GM12873 (cell line): ENCODE data around the gene AVPR2.

ENCODE experiments used
- TF ChIP-seq, protein P1 (sequence below): IDR thresholded peaks from 2 replicates; pipeline ENCODE4 v1.5.1; 2012; ENCODE audit warnings: low read depth, mild to moderate bottlenecking, moderate library complexity, low read length, control low read depth; ENCODE audit not compliant: insufficient read depth; ENCODE audit errors: missing control alignments

Gene AVPR2

DNA sequence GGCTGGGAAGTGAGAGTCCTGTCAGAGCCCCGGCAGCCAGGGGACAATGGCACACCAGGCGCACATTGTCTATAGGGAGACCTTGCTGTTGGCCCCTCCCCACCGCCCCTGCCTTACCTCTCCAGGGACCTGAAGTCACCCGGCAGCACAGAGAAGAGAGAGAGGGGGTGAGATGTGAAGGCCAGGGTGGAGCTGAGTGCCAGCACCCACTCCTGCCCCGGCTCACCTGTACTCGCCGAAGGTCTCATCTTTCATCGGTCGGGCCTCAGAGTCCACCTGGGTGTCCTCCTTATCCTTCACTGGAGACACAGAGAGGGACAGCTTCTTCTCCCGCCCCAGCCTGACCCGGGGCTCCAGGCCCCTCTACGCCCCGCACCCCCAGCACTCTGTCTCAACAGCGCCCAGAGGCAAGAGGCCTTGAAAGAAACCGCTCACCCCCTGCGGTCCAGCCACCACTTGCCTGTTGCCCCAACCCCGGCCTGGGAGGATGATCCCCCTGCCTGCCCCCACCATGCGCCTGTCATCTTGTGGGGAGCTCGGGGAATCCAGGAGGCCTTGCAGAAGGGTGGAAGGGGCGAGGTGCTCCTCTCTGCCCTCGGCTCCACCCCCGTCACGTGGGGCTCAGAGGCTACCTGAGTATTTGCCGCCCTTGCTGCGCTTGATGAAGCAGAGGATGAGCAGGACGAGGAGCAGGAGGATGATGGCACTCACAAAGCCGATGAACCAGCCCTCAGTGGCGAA, 41.1 kb upstream of the AVPR2 start:
- TF ChIP-seq, protein P1, sequence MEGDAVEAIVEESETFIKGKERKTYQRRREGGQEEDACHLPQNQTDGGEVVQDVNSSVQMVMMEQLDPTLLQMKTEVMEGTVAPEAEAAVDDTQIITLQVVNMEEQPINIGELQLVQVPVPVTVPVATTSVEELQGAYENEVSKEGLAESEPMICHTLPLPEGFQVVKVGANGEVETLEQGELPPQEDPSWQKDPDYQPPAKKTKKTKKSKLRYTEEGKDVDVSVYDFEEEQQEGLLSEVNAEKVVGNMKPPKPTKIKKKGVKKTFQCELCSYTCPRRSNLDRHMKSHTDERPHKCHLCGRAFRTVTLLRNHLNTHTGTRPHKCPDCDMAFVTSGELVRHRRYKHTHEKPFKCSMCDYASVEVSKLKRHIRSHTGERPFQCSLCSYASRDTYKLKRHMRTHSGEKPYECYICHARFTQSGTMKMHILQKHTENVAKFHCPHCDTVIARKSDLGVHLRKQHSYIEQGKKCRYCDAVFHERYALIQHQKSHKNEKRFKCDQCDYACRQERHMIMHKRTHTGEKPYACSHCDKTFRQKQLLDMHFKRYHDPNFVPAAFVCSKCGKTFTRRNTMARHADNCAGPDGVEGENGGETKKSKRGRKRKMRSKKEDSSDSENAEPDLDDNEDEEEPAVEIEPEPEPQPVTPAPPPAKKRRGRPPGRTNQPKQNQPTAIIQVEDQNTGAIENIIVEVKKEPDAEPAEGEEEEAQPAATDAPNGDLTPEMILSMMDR = no peak

DNA sequence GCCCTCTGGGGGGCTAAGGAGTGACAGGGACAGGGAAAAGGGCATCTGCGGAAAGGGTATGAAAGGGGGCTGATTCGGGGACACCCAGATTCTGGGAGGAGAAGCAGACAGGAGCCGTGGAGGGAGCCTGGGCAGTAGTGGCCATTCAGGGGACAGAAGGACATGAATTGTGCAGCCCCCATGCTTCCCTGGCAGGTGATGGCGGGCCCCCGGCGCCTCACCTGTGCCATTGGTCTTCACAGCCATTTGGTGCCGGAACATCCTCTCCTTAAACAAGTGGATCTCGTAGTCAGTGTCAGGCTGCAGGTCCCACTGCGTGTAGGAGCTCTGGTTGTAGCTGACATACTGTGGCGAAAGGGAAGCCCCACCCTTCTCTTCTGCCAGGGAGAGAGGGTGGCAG, 40.4 kb upstream of the AVPR2 start:
- TF ChIP-seq, protein P1 = no peak

DNA sequence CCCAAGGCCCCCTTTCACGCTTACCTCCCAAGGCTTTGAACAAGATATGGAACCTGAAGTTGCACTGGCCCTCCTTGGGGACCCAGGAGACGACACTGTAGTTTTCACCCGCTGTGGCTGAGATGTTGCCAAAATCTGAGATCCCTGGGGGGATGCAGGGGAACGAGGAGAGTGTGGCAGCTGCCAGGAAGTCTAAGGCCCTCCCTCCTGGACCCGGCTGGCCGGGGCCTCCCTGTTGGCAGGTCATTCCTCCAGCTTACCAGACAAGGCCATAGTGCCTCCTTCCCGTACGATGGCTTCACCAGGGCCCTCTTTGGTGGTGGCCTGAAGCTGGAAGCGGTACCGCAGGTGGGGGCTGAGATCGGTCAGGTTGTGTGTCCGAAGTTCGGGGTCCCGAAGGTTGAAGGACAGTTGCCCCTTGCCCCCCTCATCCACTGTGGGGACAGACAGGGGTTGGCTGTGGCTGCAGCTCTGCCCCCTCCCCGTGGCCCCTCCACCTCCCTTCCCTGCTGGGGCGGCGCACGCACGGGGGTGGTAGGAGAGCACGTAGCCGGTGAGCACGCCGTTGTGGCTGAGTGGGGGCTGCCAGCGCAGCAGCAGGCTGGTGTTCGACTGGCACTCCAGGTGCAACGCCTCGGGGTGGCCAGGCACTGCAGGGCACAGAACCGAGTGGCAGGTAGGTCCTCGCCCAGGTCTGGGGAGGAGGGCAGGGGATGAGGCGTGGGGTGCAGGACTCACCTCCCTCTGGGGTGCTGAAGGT, 39.7 kb upstream of the AVPR2 start:
- TF ChIP-seq, protein P1 = no peak

DNA sequence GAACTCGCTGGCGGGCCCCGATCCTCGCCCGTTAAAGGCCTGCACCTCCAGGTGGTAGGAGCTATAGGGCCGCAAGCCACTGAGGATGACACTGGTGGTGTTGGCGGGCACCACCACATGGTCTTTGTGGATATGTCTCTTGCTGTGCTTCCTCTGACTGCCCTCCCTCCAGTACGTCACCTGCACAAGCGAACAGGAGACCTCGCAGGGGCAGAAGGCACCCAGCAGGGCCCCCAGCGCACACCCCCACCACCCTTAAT, 39.2 kb upstream of the AVPR2 start:
- TF ChIP-seq, protein P1 = no peak

DNA sequence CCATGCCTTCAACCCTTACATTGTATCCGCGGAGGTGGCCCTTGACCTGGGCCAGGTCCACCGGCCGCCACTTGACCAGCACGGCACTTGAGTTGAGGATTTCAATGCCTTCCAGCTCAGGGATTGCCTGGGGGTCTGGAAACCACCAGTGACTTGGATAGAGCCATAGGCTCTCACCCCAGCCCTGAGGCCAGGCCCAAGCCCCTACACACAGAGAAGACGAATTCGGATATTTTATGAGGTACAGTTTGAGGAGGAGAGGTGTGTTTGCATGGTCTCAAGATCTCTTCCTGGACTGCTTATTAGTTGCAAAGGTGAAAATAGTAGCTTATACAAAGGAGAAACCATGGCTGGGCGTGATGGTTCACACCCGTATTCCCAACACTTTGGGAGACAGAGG, 38.8 kb upstream of the AVPR2 start:
- TF ChIP-seq, protein P1 = no peak

DNA sequence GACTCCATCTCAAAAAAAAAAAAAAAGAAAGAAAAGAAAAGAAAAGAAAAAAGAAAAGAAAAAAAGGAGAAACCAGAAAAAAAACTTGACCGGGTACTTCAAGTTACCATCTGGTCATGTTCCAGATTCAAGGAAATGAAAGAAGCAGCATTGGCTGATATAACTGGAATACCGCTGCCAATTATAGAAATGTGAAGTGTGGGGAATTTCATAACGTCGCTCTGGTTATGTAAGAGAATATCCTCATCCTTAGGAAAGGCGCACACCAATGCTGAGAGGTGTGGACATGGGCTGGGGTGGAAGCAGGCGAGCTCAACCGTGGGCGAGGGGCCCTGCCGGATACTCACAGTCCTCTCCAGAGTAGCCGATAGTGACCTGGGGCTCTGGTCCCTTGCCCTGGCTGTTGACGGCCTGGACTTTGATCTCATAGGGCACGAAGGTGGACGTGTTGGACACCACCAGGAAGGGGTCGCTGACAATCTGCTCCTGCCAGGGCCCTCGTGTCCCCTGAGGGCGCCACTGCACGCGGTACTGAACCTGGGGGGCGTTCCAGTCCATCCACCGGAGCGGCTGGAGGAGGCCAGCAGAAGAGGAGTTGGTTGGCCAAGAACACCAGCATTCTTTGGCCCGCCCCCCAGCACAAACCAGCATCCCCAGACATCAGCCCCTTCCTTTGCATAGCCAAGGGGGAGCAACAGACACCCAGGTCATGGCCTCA, 38.0 kb upstream of the AVPR2 start:
- TF ChIP-seq, protein P1 = no peak

DNA sequence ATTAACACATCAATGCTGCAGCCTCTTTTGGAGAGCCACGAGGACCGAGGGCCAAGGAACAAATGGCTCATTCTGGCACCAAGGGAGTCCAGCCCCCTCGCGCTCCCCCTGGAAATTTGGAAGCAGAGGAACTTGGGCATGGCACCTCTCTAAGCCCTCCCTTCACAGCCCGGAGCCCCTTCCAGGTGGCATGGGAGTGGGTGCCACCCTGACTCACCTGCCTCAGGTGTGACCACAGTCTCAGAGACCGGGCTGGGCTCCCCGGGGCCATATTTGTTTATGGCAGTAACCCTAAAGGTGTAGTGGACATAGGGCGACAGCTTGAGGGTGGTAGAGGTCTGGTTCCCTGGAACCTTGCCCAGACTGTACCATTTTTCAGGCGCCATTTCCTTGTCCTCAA, 37.3 kb upstream of the AVPR2 start:
- TF ChIP-seq, protein P1 = no peak
